Measurements from ENCODE around the gene POLD2.
A peak's percentile ranks its signal among the peaks of the same experiment; 100 is the strongest.

Gene POLD2

DNA sequence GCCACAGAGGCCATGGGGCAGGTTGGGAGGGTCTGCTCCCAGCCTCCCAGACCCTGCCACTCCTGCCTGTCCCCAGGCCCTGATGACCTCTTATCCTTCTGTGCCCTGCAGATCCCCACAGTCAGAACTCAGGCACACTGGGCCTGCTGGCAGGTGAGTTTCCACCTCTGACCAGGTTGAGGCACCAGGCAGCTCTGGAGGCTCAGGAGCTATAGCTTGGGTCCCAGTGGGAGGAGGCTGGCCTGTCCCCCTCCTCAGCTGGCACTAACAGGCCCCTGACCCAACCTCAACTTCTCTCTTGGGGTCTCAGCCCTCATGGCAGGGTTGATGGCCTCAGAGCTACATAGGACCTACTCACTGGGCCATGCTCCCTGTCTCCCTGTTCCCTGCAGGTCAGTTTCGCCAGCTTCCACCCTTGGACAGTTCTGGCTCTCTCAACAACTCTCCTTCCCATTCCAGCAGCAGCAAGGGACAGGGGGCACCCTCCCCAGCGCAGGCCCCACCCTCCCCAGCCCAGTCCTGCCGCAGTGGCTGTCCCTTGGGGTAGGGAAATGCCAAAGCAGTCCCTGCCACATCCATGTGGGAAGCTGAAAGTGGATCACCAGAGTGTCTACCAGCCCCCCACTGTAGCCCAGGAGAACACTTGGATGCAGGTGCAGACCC lies 21.9 kb downstream of the POLD2 start:
- DNase-seq (ENCODE audit: low read depth): no peak

DNA sequence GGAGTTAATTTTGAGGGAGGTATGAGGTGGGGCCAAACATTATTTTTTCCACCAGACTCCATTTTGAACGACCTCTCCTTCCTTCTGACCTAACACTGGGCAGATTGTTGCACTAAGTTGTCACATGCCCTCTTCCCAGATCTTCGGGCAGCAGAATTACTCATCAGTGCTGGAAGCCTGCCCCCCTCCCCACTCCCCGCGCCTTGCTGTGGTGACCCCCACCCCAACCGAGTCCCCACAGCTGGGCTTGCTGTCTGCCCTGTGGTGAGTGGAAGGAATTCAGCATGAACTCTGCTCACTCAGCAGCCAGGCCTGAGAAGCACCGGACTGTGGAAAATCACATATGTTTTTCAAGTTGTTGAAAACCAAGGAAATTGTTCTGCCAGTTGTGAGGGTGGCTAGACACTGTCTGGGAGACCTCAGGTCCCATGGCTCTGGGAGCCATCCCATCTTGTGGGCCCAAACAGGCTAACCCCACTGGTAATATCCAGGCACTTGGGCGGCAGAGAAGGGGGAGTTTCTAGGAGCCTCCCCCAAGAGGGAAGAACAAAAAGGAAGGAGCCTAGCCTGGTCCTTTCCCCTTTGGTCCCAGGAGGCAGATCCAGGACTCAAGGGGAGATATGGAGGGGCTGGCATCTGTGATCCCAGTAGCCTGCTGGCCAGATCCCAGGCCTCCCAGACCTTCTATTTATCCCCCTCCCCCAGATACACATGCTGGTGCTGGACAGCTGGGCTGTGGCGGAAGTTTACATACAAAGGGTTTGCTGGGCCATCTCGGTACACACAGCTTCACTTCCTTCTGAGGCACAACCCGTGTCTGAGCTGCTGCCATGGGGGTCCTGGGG lies 22.7 kb downstream of the POLD2 start:
- DNase-seq (ENCODE audit: low read depth): peak; percentile 49

DNA sequence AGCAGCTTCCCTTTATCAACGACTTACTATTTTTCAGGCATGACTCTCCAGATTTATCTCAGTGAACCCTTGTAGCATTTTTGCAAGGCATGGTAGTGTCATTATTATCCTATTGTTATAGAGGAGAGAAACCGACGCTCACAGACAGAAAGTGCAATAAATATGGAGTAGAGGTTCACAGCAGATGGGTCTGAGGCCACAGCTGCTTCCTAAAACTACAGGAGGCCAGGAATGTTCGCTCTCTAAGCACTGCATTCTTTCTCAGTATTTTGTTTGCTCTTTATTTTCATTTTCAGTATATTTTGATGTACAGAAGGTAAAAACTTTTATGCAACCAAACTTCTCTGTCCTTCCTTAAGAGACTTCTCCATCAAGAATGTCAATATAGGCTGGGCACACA lies 23.7 kb downstream of the POLD2 start:
- no peak for DNase-seq (ENCODE audit: low read depth)

DNA sequence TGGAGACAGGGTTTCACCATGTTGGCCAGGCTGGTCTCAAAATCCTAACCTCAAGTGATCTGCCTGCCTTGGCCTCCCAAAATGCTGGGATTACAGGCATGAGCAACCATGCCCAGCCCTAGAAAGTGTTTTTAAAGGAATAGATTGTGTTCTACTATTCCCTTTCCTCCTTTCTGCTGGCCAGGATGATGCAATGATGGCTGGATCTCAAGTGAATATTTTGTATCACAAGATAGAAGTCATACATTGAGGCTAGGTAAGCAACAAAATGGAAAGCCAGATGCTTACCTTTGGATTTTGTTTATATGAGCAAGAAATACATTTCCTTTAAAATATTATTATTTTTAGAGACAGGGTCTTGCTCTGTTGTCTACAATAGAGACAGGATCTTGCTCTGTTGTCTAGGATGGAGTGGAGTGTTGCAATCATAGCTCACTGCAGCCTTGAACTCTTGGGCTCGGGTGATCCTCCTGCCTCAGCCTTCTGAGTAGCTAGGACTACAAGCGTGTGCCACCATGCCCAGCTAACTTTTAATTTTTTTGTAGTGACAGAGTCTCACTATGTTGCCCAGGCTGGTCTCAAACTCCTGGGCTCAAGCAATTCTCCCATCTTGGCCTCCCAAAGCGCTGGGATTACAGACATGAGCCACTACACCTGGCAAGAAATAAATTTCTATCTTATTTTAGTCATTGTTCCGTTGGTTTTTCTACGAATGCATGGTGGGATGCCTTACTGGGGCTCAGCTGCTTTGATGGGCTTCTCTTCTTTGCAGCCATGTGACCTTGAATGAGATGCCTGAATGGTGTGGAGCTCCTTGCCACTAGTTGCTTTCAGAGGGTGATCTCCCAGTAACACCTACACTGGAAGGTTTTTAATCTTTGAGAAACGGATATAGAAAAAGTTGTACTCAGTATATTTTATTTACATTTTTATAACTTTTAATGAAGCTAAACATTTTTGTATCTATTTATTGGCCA lies 25.0 kb downstream of the POLD2 start:
- no peak for DNase-seq (ENCODE audit: low read depth)

DNA sequence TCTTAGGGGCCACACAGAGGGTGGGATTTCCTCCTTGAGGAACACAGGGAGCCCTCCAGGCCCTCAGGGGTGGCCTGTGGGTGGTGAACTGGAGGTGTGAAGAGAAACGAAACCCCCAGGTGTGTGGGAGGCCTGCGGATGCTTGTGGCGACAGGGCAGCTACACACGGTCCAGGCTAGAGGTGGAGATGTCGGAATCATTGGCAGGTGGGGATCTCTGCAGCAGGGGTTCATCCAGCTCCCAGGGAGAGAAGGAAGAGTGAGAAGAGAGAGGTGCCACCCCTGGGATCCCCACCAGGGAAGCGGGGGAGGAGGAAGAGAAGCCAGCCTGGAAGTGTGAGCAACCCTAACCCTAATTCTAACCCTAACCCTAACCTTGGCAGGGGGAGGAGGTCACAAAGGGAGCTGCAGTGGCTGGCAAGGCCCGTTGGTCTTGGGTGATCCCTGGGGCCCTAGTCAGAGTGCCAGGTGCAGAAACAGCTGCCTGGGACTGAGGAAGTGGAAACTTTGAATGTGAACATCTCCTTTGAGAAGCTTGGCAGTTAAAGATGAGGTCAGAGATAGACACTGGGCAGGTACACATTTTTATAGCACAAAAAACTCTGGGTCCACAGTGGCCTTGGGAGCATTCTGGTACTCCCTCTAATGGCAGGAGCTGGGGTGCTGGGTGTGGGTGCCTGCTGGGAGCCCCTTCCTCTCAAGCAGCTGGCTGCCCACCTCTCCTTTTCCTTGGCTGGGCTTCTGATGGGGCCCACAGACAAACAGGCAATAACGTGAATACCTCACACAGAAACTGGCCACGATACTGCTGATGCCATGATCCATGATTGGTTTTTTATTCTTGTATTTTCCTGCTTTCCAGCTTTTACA lies 26.1 kb downstream of the POLD2 start:
- no peak for DNase-seq (ENCODE audit: low read depth)

DNA sequence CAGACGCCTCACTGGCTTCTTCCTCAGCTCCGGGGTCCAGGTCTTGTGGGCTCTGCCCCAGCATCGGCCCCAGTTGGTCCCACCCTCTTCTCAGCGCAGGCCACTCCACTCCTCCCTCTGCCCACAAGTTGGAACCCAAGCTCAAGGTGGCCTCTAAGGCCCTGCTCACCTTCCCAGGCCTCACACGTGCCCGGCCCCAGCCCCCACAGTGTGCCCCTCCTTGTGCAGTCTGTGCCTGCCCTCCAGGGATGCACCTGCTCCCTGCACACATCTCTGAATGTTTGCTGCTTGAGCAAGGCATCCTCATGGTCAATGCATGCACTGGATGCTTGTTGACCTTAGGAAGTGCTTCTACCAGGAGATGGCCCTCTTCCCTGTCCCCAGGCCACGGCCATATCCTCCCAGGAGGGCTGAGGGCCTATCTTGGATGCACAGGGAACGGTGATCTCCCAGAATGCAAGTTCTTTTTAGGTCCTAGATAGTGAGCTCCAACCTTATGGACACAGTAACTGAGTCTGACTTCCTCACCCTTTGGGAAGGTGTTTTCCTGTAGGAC lies 26.9 kb downstream of the POLD2 start:
- no peak for DNase-seq (ENCODE audit: low read depth)

DNA sequence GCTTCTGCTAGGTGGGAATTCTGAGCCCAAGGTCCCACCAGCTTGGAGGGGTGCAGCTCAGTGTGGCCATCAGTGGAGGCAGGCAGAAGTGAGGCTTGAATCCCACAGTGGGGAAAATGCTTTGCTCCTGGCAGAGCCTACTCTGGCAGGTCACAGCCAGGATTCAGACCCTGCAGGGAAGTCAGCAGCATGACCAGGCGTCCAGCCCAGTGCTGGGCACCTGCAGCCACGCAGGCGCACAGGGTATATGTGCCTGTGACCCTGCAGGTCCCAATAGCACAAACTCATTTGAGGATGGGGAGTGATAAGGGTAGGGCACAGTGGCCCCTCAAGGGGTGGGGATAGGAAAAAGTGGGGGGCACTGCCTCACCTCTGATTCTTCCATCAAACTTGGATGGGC lies 27.6 kb downstream of the POLD2 start:
- no peak for DNase-seq (ENCODE audit: low read depth)

DNA sequence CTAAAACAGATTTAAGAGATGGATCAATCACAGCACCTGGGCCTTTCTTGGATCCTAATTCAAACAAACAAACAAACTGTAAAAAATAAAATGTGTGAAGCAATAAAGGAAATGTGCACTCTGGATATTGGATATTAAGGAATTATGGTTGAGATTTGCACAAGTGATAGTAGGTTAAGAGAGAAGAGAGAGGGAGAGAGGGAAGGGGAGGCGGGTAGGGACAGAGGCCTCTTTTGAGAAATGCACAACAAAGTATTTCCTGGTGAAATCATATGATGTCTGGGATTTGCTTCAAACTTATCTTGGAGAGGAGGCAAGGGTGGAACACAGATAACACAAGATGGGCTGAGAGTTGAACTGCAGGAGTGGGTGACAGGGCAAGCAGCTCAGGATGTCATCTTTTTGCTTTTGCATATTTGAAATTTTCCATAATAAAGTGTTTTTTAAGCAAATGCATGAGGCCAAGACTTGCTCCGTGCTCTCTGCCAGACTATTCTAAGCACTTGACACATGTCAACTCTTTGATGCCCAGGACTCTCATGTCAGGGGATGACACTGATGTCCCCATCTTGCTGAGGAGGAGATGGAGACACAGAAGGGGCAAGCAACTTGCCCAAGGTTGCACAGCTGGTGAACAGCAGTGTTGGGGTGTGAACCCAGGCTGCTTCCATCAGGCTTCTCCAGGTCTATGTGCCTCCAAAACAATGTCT lies 28.3 kb downstream of the POLD2 start:
- no peak for DNase-seq (ENCODE audit: low read depth)

DNA sequence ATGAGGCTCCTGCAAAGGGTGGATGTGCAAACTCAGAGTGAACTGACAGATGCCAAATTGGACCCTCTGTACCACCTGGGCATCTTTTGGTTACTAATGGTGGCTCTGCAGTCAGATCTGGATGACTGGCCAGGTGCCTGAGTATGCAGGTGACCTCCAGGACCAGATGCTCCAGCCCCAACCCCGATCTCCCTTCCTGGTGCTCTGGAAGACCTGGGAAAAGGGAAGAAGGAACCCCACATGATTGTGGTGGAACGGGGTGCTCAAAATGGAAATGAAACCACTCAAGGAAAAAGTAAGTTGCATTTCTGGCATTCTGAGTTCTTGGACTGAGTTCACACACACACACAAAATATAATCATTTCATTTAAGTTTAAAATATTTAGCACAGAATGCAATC lies 29.0 kb downstream of the POLD2 start:
- DNase-seq (ENCODE audit: low read depth): no peak

DNA sequence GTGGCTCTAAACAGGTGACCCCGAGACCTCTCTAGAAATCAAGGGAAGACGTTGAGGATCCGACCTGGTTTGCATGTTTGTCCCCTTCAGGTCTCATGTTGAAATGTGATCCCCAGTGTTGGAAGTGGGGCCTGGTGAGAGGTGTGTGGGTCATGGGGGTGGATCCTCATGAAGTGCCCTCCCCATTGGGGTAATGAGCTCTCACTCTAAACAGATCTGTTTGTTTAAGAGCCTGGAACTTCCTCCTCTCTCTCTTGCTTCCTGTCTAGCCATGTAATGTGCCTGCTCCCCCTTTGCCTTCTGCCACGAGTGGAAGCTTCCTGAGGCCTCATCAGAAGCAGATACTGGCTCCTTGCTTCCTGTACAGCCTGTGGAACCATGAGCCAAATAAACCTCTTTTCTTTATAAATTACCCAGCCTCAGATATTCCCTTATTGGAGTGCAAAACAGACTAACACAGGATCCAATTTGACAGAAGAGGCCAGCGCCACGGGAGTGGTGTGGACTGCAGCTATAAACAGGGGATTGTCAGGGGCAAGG lies 30.2 kb downstream of the POLD2 start:
- no peak for DNase-seq (ENCODE audit: low read depth)

DNA sequence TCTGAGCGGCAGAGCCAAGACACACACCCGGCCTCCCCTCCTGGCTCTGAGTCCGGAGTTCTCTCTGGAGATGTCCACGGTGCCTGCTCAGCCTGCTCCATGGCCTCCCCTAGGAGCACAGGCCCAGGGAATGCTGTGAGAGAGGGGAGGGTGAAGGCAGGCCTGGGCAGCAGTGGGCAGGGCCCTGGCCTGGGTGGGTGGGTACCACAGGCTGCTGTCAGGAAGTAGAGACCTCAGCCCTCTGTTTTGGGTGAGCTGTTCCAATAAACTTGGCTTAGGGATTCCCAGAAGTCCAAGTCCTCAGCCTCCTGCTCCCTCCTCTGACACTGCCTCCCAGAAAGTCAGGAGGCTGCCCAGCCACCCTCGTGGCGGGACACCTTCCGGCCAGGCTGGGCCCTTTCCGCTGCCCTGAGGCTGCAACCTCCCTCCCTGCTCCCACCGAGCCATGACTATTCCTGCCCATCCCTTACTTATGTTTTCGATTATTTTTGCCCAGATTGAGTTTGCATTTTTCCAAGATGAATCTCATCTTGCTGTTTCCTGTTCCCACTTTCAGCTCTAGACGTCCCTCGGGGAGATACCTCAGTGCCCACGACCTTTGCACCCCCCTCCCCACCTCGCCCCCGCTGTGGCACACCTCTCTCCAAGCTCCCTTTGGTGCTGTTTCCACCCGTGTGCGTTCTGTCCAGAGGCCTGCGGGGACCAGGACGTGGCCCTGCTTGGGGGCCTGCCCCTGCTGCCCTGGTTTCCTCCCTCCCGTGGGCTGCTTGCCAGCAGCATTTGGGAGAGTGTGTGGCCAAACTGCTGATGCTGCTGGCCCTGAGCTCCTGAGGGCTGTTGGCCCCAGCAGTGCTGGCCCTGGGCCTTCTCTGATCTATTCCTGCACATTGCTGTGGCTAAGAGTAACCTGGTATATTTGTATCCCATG lies 35.2 kb downstream of the POLD2 start:
- peak; percentile 79 for DNase-seq (ENCODE audit: low read depth)

DNA sequence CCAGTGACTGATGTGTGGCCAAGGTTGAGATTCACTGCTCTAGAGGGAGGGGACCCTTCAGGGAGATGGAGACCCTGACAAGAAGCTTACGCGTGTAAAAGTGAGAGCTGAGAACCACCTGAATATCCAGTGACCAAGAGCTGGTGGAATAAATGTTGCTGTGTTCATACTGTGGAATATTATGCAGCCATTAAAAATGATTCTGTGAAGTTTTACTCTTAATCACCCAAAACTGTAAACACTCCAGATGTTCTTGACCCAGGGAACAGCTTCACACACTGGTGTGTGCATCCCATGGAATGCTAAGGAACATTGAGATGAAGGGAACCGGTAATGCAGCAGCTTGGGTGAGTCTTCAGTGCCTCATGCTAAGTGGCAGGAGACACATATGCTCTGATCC lies 36.7 kb downstream of the POLD2 start:
- DNase-seq (ENCODE audit: low read depth): no peak

DNA sequence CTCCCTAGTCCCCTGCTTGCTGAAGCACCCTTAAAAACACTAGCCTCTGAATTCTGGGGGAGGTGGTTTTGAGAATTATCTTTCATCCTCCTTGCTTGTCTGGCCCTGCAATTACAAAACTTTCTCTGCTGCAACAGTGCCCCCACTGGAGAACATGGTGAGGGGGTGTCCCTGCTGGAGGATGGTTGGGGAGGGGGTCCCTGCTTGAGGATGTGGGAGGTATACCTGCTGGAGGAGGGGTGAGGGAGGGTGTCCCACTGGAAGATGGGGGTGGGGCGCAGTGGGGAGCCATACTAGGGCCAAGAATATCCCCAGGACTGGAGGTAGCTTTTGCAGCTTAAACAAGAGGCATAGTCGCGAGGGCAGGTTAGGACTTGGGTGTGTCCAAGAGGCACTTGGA lies 37.8 kb downstream of the POLD2 start:
- DNase-seq (ENCODE audit: low read depth): no peak

DNA sequence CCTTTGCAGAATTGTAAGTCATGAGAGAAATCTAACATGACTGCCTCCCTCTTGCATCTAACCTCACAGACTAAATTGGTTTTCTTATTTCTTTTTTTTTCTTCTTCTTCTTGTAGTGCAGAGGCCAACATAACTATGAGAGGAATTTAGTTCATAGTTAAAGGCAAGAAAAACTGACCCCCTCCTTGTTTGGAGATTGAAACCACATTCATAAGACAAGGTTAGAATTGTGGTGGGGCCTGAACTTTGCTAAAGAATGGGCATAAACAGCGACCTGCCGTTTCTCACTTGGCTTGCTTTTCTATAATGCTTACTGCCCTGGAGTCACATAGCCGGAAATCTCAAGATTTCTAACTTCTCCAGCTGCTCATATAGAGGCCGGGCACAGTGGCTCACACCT lies 38.6 kb downstream of the POLD2 start:
- no peak for DNase-seq (ENCODE audit: low read depth)

DNA sequence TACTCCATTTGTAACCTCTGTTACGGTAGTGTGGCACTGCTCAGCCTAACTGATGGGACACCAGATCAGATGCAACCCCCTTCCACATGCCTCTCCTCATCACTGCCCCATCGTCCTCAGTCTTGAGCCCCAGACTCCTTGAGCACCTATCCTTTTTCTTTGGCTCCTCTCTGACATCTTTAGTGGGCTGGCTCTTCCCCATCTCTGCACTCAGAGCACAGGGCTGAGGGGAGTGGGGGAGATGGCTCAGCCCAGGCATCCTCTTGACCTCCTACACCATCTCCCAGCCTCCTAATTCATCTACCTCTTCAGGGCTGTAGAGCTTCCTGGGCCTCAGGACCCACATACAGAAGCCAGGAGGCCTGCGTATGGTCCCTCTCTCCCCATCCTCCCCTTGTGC lies 39.6 kb downstream of the POLD2 start:
- DNase-seq (ENCODE audit: low read depth): no peak

DNA sequence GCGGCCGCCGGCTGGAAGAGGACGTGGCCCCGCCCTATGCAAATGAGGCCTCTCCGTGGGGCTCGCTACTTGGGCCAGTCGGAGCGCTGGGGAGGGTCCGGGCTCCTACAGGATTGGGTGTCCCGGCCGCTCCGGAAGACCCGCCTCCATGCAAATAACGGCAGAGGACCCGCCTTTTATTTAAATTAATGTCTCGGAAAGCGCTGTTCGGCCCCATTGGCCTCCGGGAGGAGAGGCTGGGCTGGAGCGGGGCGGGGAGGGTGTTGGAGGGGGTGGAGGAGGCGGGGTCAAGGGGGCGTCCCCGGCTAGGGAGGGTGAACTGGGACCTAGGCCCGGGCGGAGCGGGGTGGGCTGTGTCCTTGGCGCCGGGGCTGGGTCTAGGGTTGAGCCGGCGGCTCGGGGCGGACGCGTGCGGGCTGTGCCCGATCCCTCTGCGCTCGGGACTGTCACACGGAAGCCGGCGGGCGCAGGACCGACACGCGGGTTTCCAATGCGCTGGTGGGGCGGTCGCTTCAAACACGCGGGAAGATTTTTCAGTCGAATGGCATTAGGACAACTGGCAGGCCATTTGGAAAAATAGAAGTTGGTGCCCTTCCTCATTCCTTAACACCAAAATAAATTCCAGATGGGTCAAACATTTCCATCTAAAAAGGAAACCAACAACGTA lies 40.7 kb downstream of the POLD2 start:
- peak; percentile 98 for DNase-seq (ENCODE audit: low read depth)

DNA sequence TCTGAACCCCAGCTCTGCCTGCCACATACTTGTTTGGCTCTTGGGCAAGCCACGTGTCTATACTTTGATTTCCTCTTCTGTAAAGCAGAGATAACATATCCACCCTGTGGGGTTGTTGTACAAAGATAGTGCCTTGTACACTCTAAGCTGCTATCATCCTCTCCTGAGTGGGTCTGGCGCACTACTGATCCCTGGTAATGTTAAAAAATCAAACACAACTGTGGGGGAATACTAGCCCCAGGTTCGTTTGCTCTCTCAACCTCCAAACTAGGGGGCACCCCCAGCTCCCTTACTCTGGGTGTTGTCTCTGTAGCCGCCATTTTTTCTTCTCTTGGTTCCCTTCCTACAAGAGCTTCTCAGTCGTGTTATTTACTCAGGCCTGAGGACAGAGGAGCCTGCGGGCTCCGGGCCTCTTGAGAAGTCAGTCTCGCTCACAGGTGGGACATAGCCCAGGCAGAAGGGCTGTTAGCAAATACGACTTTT lies 42.0 kb downstream of the POLD2 start:
- no peak for DNase-seq (ENCODE audit: low read depth)

DNA sequence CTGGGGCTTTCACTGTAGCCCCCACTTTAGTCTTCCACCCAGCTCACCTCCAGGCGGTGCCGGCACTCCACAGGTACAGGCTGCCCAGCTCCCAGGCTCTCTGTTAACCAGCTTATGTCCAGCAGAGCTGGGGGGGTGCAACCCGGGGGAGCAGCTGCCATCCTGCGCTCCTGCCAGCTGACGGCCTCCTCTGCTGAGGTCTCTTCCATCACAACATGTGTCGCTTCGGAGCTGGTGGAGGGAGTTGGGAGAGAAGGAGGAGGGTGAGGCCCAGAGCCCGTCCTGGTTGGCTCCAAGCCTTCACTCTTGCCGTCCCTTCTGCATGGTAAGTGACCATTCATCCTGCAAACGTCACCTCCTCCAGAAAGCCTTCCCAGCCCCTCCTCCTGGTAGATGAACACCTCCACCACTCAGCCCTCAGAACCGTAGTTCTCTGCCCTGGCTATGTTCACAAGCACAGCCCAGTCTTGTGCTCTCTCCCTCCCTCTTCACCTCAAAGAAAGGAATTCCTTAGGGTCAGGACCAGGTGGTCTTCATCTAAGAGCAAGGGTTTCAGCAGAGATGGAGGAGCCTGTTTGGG lies 42.6 kb downstream of the POLD2 start:
- no peak for DNase-seq (ENCODE audit: low read depth)
